GM21515 (cell line): ENCODE data around the gene PARP14.
"Not testable (repeated sequence)": the region's sequence is repeated elsewhere in the genome, so short reads cannot be mapped to it uniquely, and the experiment has no call there.

Source experiments
- ATAC-seq: cut with Tn5 transposase; IDR thresholded peaks from one replicate; pipeline ENCODE4 v1.9.1; 2021; ENCODE audit not compliant: unreplicated experiment

PARP14 gene

GRCh38 chr3:122719273-122719921 is 38.8 kb downstream of the PARP14 start:
- ATAC-seq: no peak

- ATAC-seq: no peak
These were observed 44.5 kb downstream of the PARP14 start for GRCh38 chr3:122725106-122725505.

- no peak for ATAC-seq
These were observed 46.7 kb downstream of the PARP14 start for GRCh38 chr3:122727294-122727693.

DNA sequence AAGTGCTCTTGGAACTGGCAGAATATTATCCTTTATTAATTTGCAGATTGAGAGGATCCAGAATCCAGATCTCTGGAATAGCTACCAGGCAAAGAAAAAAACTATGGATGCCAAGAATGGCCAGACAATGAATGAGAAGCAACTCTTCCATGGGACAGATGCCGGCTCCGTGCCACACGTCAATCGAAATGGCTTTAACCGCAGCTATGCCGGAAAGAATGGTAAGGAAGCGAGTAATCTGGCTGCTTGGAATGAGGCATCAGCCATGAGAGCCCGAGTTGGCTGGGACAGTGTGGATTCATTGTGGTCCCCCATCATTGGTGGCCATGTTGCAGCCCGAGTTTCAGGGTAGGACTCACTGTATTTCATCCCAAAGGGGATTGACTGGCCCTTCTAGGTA is 47.1 kb downstream of the PARP14 start:
- ATAC-seq: no peak

- ATAC-seq: no peak
These were observed 47.5 kb downstream of the PARP14 start for GRCh38 chr3:122728186-122728585.

GRCh38 chr3:122728756-122729514 is 48.3 kb downstream of the PARP14 start:
- ATAC-seq: no peak

DNA sequence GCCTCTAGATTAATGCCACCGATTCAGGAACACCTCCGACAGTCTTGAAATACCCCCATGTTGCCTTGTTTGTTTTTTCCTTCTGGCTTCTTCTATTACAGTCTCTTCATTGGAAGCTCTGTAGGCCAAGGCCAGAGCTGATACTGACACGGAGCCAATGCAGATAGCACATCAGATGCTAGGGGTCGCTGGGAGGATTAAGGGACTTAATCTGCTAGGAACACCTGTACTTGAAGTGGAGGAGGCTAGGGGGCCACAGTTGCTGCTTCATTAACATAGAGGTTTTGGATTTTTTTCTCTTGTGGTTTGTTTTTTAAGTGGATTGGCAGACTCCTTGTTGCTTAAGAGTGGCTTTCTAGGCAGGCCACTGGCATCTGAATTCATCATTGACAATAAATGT is 49.6 kb downstream of the PARP14 start:
- ATAC-seq: no peak

GRCh38 chr3:122732682-122733525 is 52.3 kb downstream of the PARP14 start:
- not testable (repeated sequence) for ATAC-seq

DNA sequence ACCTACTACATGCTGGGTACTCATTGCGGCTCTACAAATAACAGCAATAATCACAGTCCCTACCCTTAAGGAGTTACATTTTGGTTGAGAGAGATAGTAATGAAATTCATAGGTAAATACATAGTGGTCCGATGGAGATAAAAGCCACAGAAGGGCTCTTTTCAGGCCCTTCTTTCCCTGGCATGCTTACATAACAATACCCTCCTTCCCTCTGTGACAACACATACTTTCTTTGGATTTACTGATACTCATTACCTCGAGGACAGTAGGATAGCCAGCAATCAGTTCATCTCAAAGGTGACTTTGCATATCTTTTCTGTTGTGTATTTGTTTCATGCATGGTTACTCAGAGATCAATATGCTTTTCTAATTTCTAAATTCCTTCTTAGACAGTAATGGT is 58.5 kb downstream of the PARP14 start:
- ATAC-seq: no peak

GRCh38 chr3:122742234-122742633 is 61.6 kb downstream of the PARP14 start:
- ATAC-seq: no peak

- no peak for ATAC-seq
These were observed 63.0 kb downstream of the PARP14 start for GRCh38 chr3:122743581-122744120.

GRCh38 chr3:122745369-122746021 is 64.9 kb downstream of the PARP14 start:
- no peak for ATAC-seq

- ATAC-seq: not testable (repeated sequence)
These were observed 66.7 kb downstream of the PARP14 start for GRCh38 chr3:122747295-122747694.

DNA sequence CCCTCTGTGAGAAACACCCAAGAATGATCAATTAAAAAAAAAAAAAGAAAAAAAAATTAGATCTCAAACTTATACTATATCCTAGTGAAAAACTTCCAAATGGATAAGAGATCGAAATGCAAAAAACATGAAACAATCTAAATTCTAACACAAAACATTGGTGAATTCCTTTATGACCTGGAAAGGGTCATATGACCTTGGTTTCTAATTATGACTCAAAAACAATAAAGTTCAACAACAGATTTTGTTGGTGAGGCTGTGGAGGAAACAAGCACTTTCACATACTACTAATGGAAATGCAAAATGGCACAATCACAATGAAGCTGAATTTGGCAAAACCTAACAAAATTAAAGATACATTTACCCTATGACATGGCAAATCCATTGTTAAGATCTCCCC is 67.7 kb downstream of the PARP14 start:
- no peak for ATAC-seq

DNA sequence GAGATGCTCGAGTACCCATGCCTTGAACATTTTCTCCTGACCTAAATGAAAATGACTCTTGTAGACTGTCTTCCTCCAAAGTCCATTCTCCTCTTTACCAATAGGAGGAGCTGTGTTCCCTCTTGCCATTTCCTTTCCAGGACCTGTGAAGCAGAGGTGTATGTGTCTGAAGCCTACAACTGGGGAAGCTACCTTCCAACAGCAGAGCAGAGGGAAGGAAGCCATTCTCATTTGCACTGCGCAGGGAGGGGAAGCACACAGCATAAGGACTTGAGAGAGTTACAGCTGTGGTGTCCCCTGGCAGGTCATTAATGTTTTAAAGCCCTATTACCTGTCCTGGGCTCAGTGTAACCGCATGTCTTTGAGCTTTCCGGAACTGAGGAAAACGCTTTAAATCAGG is 74.3 kb downstream of the PARP14 start:
- ATAC-seq: peak; percentile 65

DNA sequence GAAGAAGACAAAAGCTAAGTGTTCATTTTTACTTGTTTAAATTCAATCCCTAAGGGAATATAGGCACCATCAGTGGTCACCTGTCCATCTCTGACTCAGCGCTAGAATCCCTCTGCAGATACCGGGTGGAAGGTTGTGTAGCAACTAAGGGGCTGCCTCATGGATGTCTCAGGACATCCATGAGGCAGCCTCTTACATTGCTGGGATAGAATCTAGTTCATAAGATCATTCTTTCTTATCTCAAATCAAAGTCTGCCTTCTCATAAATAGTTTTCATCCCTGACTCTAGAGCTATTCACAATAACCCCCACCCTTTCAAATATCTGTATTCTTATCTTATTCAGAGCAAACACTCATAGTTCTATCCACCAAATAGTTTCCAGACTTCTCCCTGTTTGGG is 74.9 kb downstream of the PARP14 start:
- ATAC-seq: no peak

DNA sequence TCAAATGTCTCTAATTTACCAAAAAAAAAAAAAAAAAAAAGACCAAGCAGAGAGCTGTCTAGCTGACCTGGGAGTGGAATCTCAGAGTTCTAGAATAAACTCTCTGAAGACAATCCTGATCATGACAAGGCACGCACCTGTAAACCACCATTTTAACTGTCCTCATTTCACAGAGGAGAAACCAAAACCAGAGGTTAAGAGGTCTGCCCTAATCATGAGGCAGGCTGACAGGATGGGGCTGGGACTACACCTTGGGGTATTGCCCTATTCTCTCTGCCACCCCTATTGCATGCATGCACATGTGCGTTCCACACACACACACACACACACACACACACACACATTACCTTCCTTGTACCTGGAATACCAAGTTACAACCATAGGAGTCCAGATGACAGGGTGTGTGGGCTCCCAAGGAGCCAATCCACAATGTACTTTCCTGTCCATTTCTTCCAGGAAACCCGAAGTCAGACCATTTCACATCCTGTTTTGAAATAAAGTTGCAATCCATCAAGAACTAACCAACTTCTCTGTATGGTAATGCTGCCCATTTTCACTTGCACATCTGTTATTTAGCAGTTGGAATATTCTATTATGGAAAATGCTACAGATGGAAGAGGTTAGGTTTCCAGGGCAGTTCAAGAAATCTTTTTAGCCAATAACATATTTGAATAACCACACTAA is 78.4 kb downstream of the PARP14 start:
- no peak for ATAC-seq

DNA sequence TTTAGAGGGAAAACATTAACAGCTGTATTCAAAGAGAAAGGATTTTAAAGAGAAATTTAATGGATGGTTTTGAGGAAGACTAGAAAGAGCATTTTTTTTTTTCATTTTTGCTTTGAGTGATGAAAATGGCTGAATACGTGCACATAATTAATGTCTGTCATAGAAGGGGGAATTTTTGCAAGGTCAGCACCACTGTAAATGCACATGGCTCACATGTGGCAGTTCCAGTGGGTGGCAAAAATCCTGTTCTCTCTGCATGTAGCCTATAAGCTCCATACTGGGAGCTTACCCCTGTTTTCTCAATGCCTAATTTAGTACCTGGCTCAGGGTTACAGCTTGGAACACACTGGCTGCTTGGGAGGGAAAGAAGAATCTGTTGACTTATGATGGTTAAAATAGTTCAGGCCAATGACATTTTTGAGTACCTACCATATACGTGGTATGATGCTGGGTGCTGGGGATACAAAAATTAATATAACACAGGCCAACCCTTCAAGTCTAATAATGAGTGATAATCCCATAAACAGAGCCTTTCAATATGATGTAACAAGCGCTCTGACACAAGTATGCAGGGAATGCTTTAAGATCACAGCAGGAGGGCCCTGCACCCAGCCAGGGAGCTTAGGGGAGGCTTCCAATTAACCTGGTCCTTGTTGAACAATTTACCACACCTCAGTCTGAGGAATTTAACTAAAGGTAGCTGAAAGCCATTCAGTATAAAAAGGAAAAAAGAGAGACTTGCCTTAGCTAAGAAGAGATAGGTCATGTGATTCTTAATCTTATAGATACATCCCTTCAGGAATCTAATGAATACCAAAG is 80.0 kb downstream of the PARP14 start:
- ATAC-seq: no peak

DNA sequence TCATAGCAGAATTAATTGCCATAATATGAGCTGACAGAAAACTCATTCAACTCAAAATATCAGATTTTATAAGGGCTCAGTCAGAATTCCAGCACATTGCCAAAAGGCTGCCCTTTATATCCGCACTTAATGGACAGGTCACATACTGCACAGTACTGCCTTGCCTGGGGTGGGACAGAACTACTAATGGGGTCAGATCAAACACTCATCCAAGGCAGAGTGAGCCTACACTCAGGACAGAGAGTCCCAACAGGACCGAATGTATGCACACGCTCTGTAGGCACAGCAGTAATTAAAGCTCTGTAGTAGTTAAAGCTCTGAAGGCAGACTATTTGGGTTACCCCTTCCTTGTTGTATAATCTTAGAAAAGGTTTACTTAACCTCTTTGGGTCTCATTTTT is 85.8 kb downstream of the PARP14 start:
- ATAC-seq: no peak
